HEK293 (cell line): ENCODE results near the gene MTCP1.

Experiments
- BCL11A ChIP-seq: fragments of 450-650 bp; formaldehyde crosslinking; IDR thresholded peaks from 2 replicates; pipeline ENCODE4 v1.5.1; 2016; ENCODE audit warnings: low read depth, missing biosample characterization, missing genetic modification characterization
- GLI4 ChIP-seq: fragments of 450-650 bp; formaldehyde crosslinking; IDR thresholded peaks from 2 replicates; pipeline ENCODE4 v1.5.1; 2016; ENCODE audit warnings: missing biosample characterization, missing genetic modification characterization
- GLIS1 ChIP-seq: fragments of 450-650 bp; formaldehyde crosslinking; IDR thresholded peaks from 2 replicates; pipeline ENCODE4 v1.5.1; 2016; ENCODE audit warnings: missing biosample characterization, missing genetic modification characterization
- HOXD13 ChIP-seq: sonication (generic); formaldehyde crosslinking; IDR thresholded peaks from 2 replicates; pipeline ENCODE4 v1.8.0; 2022; ENCODE audit warnings: missing genetic modification reagents, borderline replicate concordance
- KLF10 ChIP-seq: fragments of 450-650 bp; IDR thresholded peaks from 2 replicates; pipeline ENCODE4 v1.5.1; 2018; ENCODE audit warnings: missing biosample characterization, mild to moderate bottlenecking, missing genetic modification characterization
- OVOL3 ChIP-seq: fragments of 450-650 bp; formaldehyde crosslinking; IDR thresholded peaks from 2 replicates; pipeline ENCODE4 v1.5.1; 2016; ENCODE audit warnings: missing biosample characterization, missing genetic modification characterization
- ZIC2 ChIP-seq: fragments of 450-650 bp; formaldehyde crosslinking; IDR thresholded peaks from 2 replicates; pipeline ENCODE4 v1.5.1; 2016; ENCODE audit warnings: missing biosample characterization, missing genetic modification characterization
- ZNF10 ChIP-seq: fragments of 450-650 bp; formaldehyde crosslinking; IDR thresholded peaks from 2 replicates; pipeline ENCODE4 v1.5.1; 2017; ENCODE audit warnings: missing biosample characterization, missing genetic modification characterization
- ZNF174 ChIP-seq: fragments of 450-650 bp; formaldehyde crosslinking; IDR thresholded peaks from 2 replicates; pipeline ENCODE4 v1.5.0; 2017; ENCODE audit warnings: missing biosample characterization, mild to moderate bottlenecking, missing genetic modification characterization
- ZNF202 ChIP-seq: fragments of 450-650 bp; formaldehyde crosslinking; IDR thresholded peaks from 2 replicates; pipeline ENCODE4 v1.5.1; 2016; ENCODE audit warnings: missing biosample characterization, missing genetic modification characterization, borderline replicate concordance
- ZNF221 ChIP-seq: fragments of 450-650 bp; formaldehyde crosslinking; IDR thresholded peaks from 2 replicates; pipeline ENCODE4 v1.5.1; 2017; ENCODE audit warnings: missing biosample characterization, missing genetic modification characterization, borderline replicate concordance
- ZNF311 ChIP-seq: fragments of 450-650 bp; formaldehyde crosslinking; IDR thresholded peaks from 2 replicates; pipeline ENCODE4 v1.5.1; 2017; ENCODE audit warnings: missing biosample characterization, missing genetic modification characterization, borderline replicate concordance
- ZNF621 ChIP-seq: fragments of 450-650 bp; formaldehyde crosslinking; IDR thresholded peaks from 2 replicates; pipeline ENCODE4 v1.5.1; 2017; ENCODE audit warnings: missing biosample characterization, missing genetic modification characterization
- ZNF626 ChIP-seq: fragments of 450-650 bp; sonication (Bioruptor Pico); formaldehyde crosslinking; IDR thresholded peaks from 2 replicates; pipeline ENCODE4 v1.5.1; 2018; ENCODE audit warnings: missing biosample characterization, missing genetic modification characterization, inconsistent platforms
- ZNF660 ChIP-seq: fragments of 450-650 bp; IDR thresholded peaks from 2 replicates; pipeline ENCODE4 v1.5.1; 2018; ENCODE audit warnings: missing biosample characterization, mild to moderate bottlenecking, missing genetic modification characterization
- ZNF791 ChIP-seq: fragments of 450-650 bp; formaldehyde crosslinking; IDR thresholded peaks from 2 replicates; pipeline ENCODE4 v1.5.1; 2016; ENCODE audit warnings: missing biosample characterization, missing genetic modification characterization
- ZNF837 ChIP-seq: fragments of 450-650 bp; formaldehyde crosslinking; IDR thresholded peaks from 2 replicates; pipeline ENCODE4 v1.5.1; 2016; ENCODE audit warnings: missing biosample characterization, missing genetic modification characterization
- ZSCAN30 ChIP-seq: fragments of 450-650 bp; IDR thresholded peaks from 2 replicates; pipeline ENCODE4 v1.5.1; 2018; ENCODE audit warnings: missing biosample characterization, mild to moderate bottlenecking, missing genetic modification characterization, moderate library complexity
- TF ChIP-seq, protein P1 (sequence below): fragments of 450-650 bp; formaldehyde crosslinking; IDR thresholded peaks from 2 replicates; pipeline ENCODE4 v1.5.1; 2016; ENCODE audit warnings: missing biosample characterization, missing genetic modification characterization
- TF ChIP-seq, protein P2 (sequence below): fragments of 450-650 bp; formaldehyde crosslinking; conservative IDR thresholded peaks from 2 replicates; pipeline ENCODE4 v1.5.1; 2016; ENCODE audit warnings: low read depth, missing biosample characterization, missing genetic modification characterization
- TF ChIP-seq, protein P3 (sequence below): fragments of 450-650 bp; formaldehyde crosslinking; IDR thresholded peaks from 2 replicates; pipeline ENCODE4 v1.5.1; 2016; ENCODE audit warnings: missing biosample characterization, missing genetic modification characterization
- TF ChIP-seq, protein P4 (sequence below): fragments of 450-650 bp; formaldehyde crosslinking; IDR thresholded peaks from 2 replicates; pipeline ENCODE4 v1.5.1; 2016; ENCODE audit warnings: missing biosample characterization, missing genetic modification characterization
- TF ChIP-seq, protein P5 (sequence below): fragments of 450-650 bp; formaldehyde crosslinking; IDR thresholded peaks from 2 replicates; pipeline ENCODE4 v1.5.1; 2016; ENCODE audit warnings: missing biosample characterization, missing genetic modification characterization

MTCP1 gene

DNA sequence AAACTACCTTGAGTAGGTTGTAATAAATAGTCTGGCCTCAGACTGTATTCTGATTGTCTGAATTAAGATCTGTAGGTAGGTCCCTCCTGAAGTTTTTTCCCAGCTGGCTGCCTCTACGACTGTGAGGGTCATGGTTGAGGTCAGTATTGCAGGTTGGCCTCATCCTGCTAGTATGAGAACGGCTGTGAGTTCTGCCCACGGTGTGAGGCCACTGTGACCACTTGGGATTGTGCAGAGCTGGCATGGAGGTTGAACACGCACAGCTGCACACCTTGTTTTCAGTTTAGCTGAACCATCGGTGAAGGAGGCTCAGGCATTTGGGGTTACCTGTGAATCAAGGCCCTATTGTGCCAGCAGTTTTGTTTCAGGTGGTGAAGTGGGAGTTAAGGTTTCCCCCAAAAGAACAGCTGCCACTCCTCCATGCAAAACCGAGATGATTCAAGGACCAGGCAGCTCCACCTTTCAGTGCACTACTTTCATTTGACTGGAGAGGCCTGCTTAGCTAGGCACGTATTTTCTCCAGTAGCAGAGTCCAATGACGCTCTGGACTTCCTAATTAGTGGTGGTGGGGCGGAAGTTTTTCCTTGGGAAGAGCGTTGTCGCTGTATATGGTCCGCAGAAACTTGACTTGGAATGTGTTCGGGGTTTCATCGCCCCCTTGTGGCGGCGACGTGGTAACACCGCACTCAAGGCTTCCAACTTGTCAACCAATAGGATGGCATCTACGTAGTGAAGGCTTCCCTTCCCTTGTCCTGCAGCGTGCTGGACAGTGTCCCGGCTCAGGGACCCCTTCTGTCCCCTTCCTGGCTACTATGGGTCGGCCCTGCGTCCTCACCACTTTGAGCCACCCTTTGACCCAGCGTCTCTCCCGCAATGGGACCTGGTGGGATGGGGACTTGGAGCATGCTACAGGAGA lies 13.8 kb downstream of the MTCP1 start (continued):
- TF ChIP-seq ZNF791, result no peak
- no peak for TF ChIP-seq BCL11A (tag by site-specific recombination)
- no peak for TF ChIP-seq ZNF174 (tag by site-specific recombination)
- no peak for TF ChIP-seq HOXD13
- TF ChIP-seq, protein P1, sequence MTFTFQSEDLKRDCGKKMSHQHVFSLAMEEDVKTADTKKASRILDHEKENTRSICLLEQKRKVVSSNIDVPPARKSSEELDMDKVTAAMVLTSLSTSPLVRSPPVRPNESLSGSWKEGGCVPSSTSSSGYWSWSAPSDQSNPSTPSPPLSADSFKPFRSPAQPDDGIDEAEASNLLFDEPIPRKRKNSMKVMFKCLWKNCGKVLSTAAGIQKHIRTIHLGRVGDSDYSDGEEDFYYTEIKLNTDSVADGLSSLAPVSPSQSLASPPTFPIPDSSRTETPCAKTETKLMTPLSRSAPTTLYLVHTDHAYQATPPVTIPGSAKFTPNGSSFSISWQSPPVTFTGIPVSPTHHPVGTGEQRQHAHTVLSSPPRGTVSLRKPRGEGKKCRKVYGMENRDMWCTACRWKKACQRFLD (tag by site-specific recombination), result no peak
- TF ChIP-seq GLIS1 (tag by site-specific recombination), result no peak
- no peak for TF ChIP-seq ZNF10 (tag by site-specific recombination)
- TF ChIP-seq ZNF221 (tag by site-specific recombination), result no peak
- TF ChIP-seq, protein P2, sequence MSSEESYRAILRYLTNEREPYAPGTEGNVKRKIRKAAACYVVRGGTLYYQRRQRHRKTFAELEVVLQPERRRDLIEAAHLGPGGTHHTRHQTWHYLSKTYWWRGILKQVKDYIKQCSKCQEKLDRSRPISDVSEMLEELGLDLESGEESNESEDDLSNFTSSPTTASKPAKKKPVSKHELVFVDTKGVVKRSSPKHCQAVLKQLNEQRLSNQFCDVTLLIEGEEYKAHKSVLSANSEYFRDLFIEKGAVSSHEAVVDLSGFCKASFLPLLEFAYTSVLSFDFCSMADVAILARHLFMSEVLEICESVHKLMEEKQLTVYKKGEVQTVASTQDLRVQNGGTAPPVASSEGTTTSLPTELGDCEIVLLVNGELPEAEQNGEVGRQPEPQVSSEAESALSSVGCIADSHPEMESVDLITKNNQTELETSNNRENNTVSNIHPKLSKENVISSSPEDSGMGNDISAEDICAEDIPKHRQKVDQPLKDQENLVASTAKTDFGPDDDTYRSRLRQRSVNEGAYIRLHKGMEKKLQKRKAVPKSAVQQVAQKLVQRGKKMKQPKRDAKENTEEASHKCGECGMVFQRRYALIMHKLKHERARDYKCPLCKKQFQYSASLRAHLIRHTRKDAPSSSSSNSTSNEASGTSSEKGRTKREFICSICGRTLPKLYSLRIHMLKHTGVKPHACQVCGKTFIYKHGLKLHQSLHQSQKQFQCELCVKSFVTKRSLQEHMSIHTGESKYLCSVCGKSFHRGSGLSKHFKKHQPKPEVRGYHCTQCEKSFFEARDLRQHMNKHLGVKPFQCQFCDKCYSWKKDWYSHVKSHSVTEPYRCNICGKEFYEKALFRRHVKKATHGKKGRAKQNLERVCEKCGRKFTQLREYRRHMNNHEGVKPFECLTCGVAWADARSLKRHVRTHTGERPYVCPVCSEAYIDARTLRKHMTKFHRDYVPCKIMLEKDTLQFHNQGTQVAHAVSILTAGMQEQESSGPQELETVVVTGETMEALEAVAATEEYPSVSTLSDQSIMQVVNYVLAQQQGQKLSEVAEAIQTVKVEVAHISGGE, result peak; percentile 62
- no peak for TF ChIP-seq OVOL3 (tag by site-specific recombination)
- TF ChIP-seq ZSCAN30 (tag by site-specific recombination), result peak; percentile 16; the same call in 1 of the 2 replicates
- TF ChIP-seq ZNF202, result no peak
- TF ChIP-seq GLI4 (tag by site-specific recombination), result no peak
- no peak for TF ChIP-seq ZIC2 (tag by site-specific recombination)
- TF ChIP-seq, protein P3, sequence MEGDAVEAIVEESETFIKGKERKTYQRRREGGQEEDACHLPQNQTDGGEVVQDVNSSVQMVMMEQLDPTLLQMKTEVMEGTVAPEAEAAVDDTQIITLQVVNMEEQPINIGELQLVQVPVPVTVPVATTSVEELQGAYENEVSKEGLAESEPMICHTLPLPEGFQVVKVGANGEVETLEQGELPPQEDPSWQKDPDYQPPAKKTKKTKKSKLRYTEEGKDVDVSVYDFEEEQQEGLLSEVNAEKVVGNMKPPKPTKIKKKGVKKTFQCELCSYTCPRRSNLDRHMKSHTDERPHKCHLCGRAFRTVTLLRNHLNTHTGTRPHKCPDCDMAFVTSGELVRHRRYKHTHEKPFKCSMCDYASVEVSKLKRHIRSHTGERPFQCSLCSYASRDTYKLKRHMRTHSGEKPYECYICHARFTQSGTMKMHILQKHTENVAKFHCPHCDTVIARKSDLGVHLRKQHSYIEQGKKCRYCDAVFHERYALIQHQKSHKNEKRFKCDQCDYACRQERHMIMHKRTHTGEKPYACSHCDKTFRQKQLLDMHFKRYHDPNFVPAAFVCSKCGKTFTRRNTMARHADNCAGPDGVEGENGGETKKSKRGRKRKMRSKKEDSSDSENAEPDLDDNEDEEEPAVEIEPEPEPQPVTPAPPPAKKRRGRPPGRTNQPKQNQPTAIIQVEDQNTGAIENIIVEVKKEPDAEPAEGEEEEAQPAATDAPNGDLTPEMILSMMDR, result peak; percentile 80
- no peak for TF ChIP-seq ZNF626 (tag by site-specific recombination)
- TF ChIP-seq ZNF311, result no peak
- TF ChIP-seq ZNF621, result no peak
- TF ChIP-seq, protein P4, sequence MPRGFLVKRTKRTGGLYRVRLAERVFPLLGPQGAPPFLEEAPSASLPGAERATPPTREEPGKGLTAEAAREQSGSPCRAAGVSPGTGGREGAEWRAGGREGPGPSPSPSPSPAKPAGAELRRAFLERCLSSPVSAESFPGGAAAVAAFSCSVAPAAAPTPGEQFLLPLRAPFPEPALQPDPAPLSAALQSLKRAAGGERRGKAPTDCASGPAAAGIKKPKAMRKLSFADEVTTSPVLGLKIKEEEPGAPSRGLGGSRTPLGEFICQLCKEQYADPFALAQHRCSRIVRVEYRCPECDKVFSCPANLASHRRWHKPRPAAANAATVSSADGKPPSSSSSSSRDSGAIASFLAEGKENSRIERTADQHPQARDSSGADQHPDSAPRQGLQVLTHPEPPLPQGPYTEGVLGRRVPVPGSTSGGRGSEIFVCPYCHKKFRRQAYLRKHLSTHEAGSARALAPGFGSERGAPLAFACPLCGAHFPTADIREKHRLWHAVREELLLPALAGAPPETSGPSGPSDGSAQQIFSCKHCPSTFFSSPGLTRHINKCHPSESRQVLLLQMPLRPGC (tag by site-specific recombination), result no peak
- TF ChIP-seq, protein P5, sequence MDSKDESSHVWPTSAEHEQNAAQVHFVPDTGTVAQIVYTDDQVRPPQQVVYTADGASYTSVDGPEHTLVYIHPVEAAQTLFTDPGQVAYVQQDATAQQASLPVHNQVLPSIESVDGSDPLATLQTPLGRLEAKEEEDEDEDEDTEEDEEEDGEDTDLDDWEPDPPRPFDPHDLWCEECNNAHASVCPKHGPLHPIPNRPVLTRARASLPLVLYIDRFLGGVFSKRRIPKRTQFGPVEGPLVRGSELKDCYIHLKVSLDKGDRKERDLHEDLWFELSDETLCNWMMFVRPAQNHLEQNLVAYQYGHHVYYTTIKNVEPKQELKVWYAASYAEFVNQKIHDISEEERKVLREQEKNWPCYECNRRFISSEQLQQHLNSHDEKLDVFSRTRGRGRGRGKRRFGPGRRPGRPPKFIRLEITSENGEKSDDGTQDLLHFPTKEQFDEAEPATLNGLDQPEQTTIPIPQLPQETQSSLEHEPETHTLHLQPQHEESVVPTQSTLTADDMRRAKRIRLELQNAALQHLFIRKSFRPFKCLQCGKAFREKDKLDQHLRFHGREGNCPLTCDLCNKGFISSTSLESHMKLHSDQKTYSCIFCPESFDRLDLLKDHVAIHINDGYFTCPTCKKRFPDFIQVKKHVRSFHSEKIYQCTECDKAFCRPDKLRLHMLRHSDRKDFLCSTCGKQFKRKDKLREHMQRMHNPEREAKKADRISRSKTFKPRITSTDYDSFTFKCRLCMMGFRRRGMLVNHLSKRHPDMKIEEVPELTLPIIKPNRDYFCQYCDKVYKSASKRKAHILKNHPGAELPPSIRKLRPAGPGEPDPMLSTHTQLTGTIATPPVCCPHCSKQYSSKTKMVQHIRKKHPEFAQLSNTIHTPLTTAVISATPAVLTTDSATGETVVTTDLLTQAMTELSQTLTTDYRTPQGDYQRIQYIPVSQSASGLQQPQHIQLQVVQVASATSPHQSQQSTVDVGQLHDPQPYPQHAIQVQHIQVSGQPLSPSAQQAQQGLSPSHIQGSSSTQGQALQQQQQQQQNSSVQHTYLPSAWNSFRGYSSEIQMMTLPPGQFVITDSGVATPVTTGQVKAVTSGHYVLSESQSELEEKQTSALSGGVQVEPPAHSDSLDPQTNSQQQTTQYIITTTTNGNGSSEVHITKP (tag by site-specific recombination), result peak; percentile 27; the same call in 1 of the 2 replicates
- TF ChIP-seq ZNF660 (tag by site-specific recombination), result 0 out of 2 replicates have a peak, but pooled peaks have one; percentile 50
- no peak for TF ChIP-seq ZNF837 (tag by site-specific recombination)
- TF ChIP-seq KLF10, result no peak
